HG02759 (cell line): ENCODE measurements around the gene TMEM272.

Experiments
- ATAC-seq: cut with Tn5 transposase; IDR thresholded peaks from one replicate; pipeline ENCODE4 v1.9.1; 2021; ENCODE audit warnings: mild to moderate bottlenecking, moderate library complexity; ENCODE audit not compliant: unreplicated experiment

The TMEM272 gene

DNA sequence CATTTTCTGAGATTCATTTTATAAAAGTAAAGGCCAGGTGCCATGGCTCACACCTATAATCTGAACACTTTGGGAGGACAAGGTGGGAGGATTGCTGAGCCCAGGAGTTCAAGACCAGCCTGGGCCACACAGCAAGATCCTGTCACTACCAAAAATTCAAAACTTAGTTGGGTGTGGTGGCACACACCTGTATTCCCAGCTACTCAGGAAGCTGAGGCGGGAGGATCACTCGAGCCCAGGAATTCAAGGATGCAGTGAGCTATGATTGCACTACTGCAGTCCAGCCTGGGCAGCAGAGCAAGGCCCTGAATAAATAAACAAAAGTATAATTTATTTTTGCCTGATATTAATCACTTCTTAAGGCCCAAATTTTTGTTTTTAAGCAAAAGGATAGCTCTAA, 81.5 kb downstream of the TMEM272 start:
- no peak for ATAC-seq
